H1 (cell line): Measurements from ENCODE around the gene SLC27A6. TPM values are rescaled to one million over a fixed set of nuclear protein-coding genes. Genes with fewer than 3 reads are reported as not detected.

Experiments
- CTCF ChIA-PET: fragments of 300-600 bp; sonication (Branson Sonifier 250); formaldehyde crosslinking; loops from one replicate; lab custom pipeline; 2021; ENCODE audit not compliant: partially characterized antibody; lab: Charles Lee
- POLR2A ChIA-PET: fragments of 300-600 bp; sonication (Branson Sonifier 250); formaldehyde crosslinking; loops from one replicate; lab custom pipeline; 2021; ENCODE audit warnings: inconsistent platforms; ENCODE audit not compliant: partially characterized antibody; lab: Charles Lee
- DNase-seq, 2 experiments: peaks; one replicate each; pipeline versions ENCODE4 v3.0.0 to v3.0.0-alpha.2; 2010 to 2022; ENCODE audit warnings: low spot score in 2 of 2, low read depth in 1 of 2, mixed read lengths in 1 of 2
- FAIRE-seq: peaks from 2 replicates; lab custom pipeline; 2011; peaks lifted over from hg19 to GRCh38; lab: Jason Lieb, UNC
- H2AFZ ChIP-seq: 2 replicates; pipeline ENCODE4 v1.8.1; 2012; ENCODE audit warnings: low read length, inconsistent platforms
- H2AK5ac ChIP-seq: 2 replicates; pipeline ENCODE4 v1.6.1; 2013; ENCODE audit warnings: low read depth, low read length
- H2BK120ac ChIP-seq: replicated peaks from 2 replicates; pipeline ENCODE3; 2013; ENCODE audit warnings: low read depth, low read length, inconsistent platforms
- H2BK12ac ChIP-seq: 2 replicates; pipeline ENCODE4 v1.6.1; 2013; ENCODE audit warnings: low read depth, low read length
- H2BK15ac ChIP-seq: 2 replicates; pipeline ENCODE4 v1.6.1; 2013; ENCODE audit warnings: low read length
- H2BK20ac ChIP-seq: 2 replicates; pipeline ENCODE4 v1.6.1; 2013; ENCODE audit warnings: low read length
- H2BK5ac ChIP-seq: 2 replicates; pipeline ENCODE4 v1.6.1; 2013; ENCODE audit warnings: low read depth, low read length
- H3K14ac ChIP-seq: 2 replicates; pipeline ENCODE4 v1.6.1; 2013; ENCODE audit warnings: inconsistent platforms; ENCODE audit not compliant: insufficient read length
- H3K18ac ChIP-seq: 2 replicates; pipeline ENCODE4 v1.6.1; 2013; ENCODE audit warnings: low read length; ENCODE audit errors: extremely low read depth
- H3K23ac ChIP-seq: 2 replicates; pipeline ENCODE4 v1.6.1; 2013; ENCODE audit warnings: inconsistent platforms; ENCODE audit not compliant: insufficient read length
- H3K23me2 ChIP-seq: 2 replicates; pipeline ENCODE4 v1.6.1; 2013; ENCODE audit warnings: low read depth, low read length
- H3K27ac ChIP-seq: 2 replicates; pipeline ENCODE4 v1.6.1; 2011; ENCODE audit warnings: low read depth, low read length, inconsistent platforms
- H3K27me3 ChIP-seq, 4 experiments: replicated peaks in 1 of 4; 1 replicate in 1 of 4; 2 replicates in 3 of 4; pipeline versions ENCODE4 v1.6.1 to v1.8.1; 2011 to 2013; ENCODE audit warnings: low read length in 3 of 4, mild to moderate bottlenecking in 3 of 4, inconsistent platforms in 2 of 4, mixed read lengths in 2 of 4, moderate library complexity in 1 of 4; ENCODE audit not compliant: control insufficient read depth in 3 of 4, insufficient read depth in 3 of 4; ENCODE audit errors: extremely low read depth in 1 of 4
- H3K36me3 ChIP-seq, 4 experiments: 2 replicates each; pipeline versions ENCODE4 v1.6.1 to v1.8.1; 2011 to 2013; ENCODE audit warnings: mild to moderate bottlenecking in 4 of 4, low read length in 3 of 4, moderate library complexity in 2 of 4, control low read depth in 1 of 4, inconsistent platforms in 1 of 4; ENCODE audit not compliant: insufficient read depth in 4 of 4, control insufficient read depth in 2 of 4
- H3K4ac ChIP-seq: replicated peaks from 2 replicates; pipeline ENCODE3; 2013; ENCODE audit warnings: low read length, low read depth, mixed read lengths, inconsistent platforms; ENCODE audit not compliant: insufficient read length
- H3K4me1 ChIP-seq, 4 experiments: replicated peaks in 1 of 4; 1 replicate in 1 of 4; 2 replicates in 3 of 4; pipeline versions ENCODE4 v1.6.1 to v1.8.1; 2011 to 2013; ENCODE audit warnings: low read length in 3 of 4, inconsistent platforms in 2 of 4, mixed read lengths in 1 of 4; ENCODE audit not compliant: insufficient read depth in 4 of 4, control insufficient read depth in 3 of 4
- H3K4me2 ChIP-seq, 2 experiments: 2 replicates each; pipeline versions ENCODE4 v1.6.1 to v1.8.1; 2011 to 2013; ENCODE audit warnings: low read depth in 2 of 2, low read length in 2 of 2, control low read depth in 1 of 2, inconsistent platforms in 1 of 2, mild to moderate bottlenecking in 1 of 2; ENCODE audit not compliant: insufficient read depth in 1 of 2
- H3K4me3 ChIP-seq, 4 experiments: fragments of 200-600, 300-600 bp in 1 of 4; sonication (generic), shearing (Covaris generic), sonication (Bioruptor Twin) in 1 of 4; 2 replicates each; pipeline versions ENCODE4 v1.5.1 to v1.8.1; 2011 to 2016; ENCODE audit warnings: low read length in 4 of 4, low read depth in 3 of 4, control low read depth in 2 of 4, inconsistent platforms in 2 of 4, mild to moderate bottlenecking in 2 of 4, mixed read lengths in 1 of 4, moderate library complexity in 1 of 4; ENCODE audit not compliant: insufficient read depth in 2 of 4; ENCODE audit errors: extremely low read depth in 1 of 4
- H3K56ac ChIP-seq: replicated peaks from 2 replicates; pipeline ENCODE3; 2013; ENCODE audit warnings: low read depth, mild to moderate bottlenecking, mixed read lengths, low read length, inconsistent platforms; ENCODE audit not compliant: insufficient read length
- H3K79me1 ChIP-seq: 2 replicates; pipeline ENCODE4 v1.6.1; 2013; ENCODE audit warnings: low read depth, low read length, control low read depth
- H3K79me2 ChIP-seq, 2 experiments: 2 replicates each; pipeline versions ENCODE4 v1.6.1 to v1.8.1; 2012 to 2013; ENCODE audit warnings: low read length in 2 of 2, mild to moderate bottlenecking in 2 of 2, inconsistent platforms in 1 of 2; ENCODE audit not compliant: insufficient read depth in 2 of 2, control insufficient read depth in 1 of 2
- H3K9ac ChIP-seq, 4 experiments: replicated peaks in 1 of 4; 1 replicate in 1 of 4; 2 replicates in 3 of 4; pipeline versions ENCODE4 v1.6.1 to v1.8.1; 2011 to 2013; ENCODE audit warnings: low read depth in 3 of 4, low read length in 3 of 4, control low read depth in 2 of 4, mild to moderate bottlenecking in 2 of 4, moderate library complexity in 2 of 4, inconsistent platforms in 1 of 4; ENCODE audit errors: extremely low read depth in 1 of 4
- H3K9me3 ChIP-seq, 2 experiments: 2 replicates each; pipeline versions ENCODE4 v1.6.1 to v1.8.1; 2012 to 2013; ENCODE audit warnings: mild to moderate bottlenecking in 2 of 2, moderate library complexity in 2 of 2, control low read depth in 1 of 2, inconsistent platforms in 1 of 2, low read depth in 1 of 2, low read length in 1 of 2, mixed read lengths in 1 of 2; ENCODE audit not compliant: insufficient read depth in 2 of 2
- H4K20me1 ChIP-seq, 2 experiments: replicated peaks in 1 of 2; 2 replicates each; pipeline versions ENCODE3 to v1.8.1; 2011 to 2013; ENCODE audit warnings: inconsistent platforms in 2 of 2, low read length in 2 of 2, mild to moderate bottlenecking in 1 of 2; ENCODE audit not compliant: insufficient read depth in 2 of 2, control insufficient read depth in 1 of 2
- H4K5ac ChIP-seq: 2 replicates; pipeline ENCODE4 v1.6.1; 2013; ENCODE audit warnings: low read length, low read depth, mixed read lengths, inconsistent platforms; ENCODE audit not compliant: insufficient read length
- H4K8ac ChIP-seq: 2 replicates; pipeline ENCODE4 v1.8.0; 2013; ENCODE audit warnings: mild to moderate bottlenecking, moderate library complexity, low read length, inconsistent platforms; ENCODE audit not compliant: insufficient read depth; ENCODE audit errors: extremely low read depth
- H4K91ac ChIP-seq: replicated peaks from 2 replicates; pipeline ENCODE3; 2013; ENCODE audit warnings: low read length, mixed read lengths, inconsistent platforms; ENCODE audit not compliant: insufficient read length
- EGR1 ChIP-seq: IDR thresholded peaks from 2 replicates; pipeline ENCODE4 v1.6.1; 2011; ENCODE audit warnings: low read depth, low read length, borderline replicate concordance
- EP300 ChIP-seq, 2 experiments: IDR thresholded peaks; 1 replicate in 1 of 2; 2 replicates in 1 of 2; pipeline ENCODE4 v1.6.1; 2011 to 2012; ENCODE audit warnings: low read depth in 2 of 2, low read length in 2 of 2, mild to moderate bottlenecking in 2 of 2, borderline replicate concordance in 1 of 2, inconsistent platforms in 1 of 2, moderate library complexity in 1 of 2
- KDM1A ChIP-seq: fragments of 200-600, 300-600 bp; sonication (generic); IDR thresholded peaks from 2 replicates; pipeline ENCODE4 v1.7.1; 2016; ENCODE audit warnings: mild to moderate bottlenecking, low read length, borderline replicate concordance
- KDM4A ChIP-seq: IDR thresholded peaks from one replicate; pipeline ENCODE4 v1.7.1; 2012; ENCODE audit warnings: low read depth, mild to moderate bottlenecking, moderate library complexity, low read length, inconsistent platforms; ENCODE audit not compliant: severe bottlenecking
- SIX5 ChIP-seq: IDR thresholded peaks from 2 replicates; pipeline ENCODE4 v1.6.1; 2011; ENCODE audit warnings: mild to moderate bottlenecking, low read depth, low read length
- SUZ12 ChIP-seq: fragments of 200-600 bp; sonication (generic); IDR thresholded peaks from 2 replicates; pipeline ENCODE4 v1.6.1; 2012; ENCODE audit warnings: mild to moderate bottlenecking, inconsistent platforms, low read length, moderate library complexity, mixed read lengths
- TAF7 ChIP-seq: optimal IDR thresholded peaks from 2 replicates; pipeline ENCODE3; 2011; ENCODE audit warnings: low read depth, mild to moderate bottlenecking, inconsistent platforms, low read length, moderate library complexity, borderline replicate concordance
- TCF12 ChIP-seq: IDR thresholded peaks from 2 replicates; pipeline ENCODE4 v1.6.1; 2011; ENCODE audit warnings: low read depth, mild to moderate bottlenecking, low read length
- WGBS, 2 experiments: shearing (Covaris generic) in 1 of 2; methylation state at CpG; one replicate each; pipeline versions ENCODE4 v1.1.6 to v1.1.7; 2013 to 2015; ENCODE audit warnings: low lambda C conversion rate in 2 of 2, mixed read lengths in 2 of 2, inconsistent platforms in 1 of 2, low coverage in 1 of 2, missing lambda C conversion rate in 1 of 2; ENCODE audit not compliant: insufficient replicate concordance in 2 of 2, insufficient coverage in 1 of 2, insufficient read length in 1 of 2; ENCODE audit errors: extremely low coverage in 1 of 2, missing lambda C conversion rate in 1 of 2; 5-methylcytosine and 5-hydroxymethylcytosine counted together
- polyA plus RNA-seq, 7 experiments: library from polyadenylated mRNA; depleted of rRNA in 3 of 7; stranded (reverse) in 5 of 7; unstranded in 2 of 7; fragments of >200 nt in 5 of 7; fragments of 200-250 nt in 2 of 7; gene quantifications; 1 replicate in 5 of 7; 2 replicates in 1 of 7; 4 replicates in 1 of 7; pipeline versions ENCODE4 v1.2.1 to v1.2.3, GENCODE V29; 2011 to 2013; ENCODE audit warnings: missing spikeins in 2 of 7, mixed read lengths in 2 of 7
- total RNA-seq: library from RNA; stranded (reverse); fragmentation: NEBNext Ultra II Directional; extraction: Animal tissue kit (Norgen Biotek cat#: 25700); gene quantifications from 2 replicates; pipeline ENCODE4 v1.2.1, GENCODE V29; 2021
- TF ChIP-seq, protein P1 (sequence below), 3 experiments: IDR thresholded peaks; 1 replicate in 2 of 3; 2 replicates in 1 of 3; pipeline versions ENCODE4 v1.5.1 to v1.6.1; 2011; ENCODE audit warnings: low read length in 3 of 3, mild to moderate bottlenecking in 3 of 3, inconsistent platforms in 2 of 3, low read depth in 1 of 3, moderate library complexity in 1 of 3; ENCODE audit not compliant: insufficient read depth in 1 of 3; ENCODE audit errors: control extremely low read depth in 1 of 3

Gene SLC27A6
- total and polyA plus RNA-seq, 2 of the 8 experiments (the other 6 are each of a cell fraction or from before 2014, with no cell fraction given): 4.0 to 4.7 TPM

GRCh38 chr5:128965638-128966302 lies 482 bp downstream of the SLC27A6 start:
- Histone ChIP-seq H3K36me3 (no peaks in the 10 kb centered on the region; a peak in 1 of 8 replicates), H3K14ac (no peak overlapping the region), H2BK15ac (no peak overlapping the region), H3K4me2 (peak overlapping the region; percentile 87), H2BK20ac (no peak overlapping the region), H3K79me2 (no peaks in the 10 kb centered on the region), H3K9ac (peak overlapping the region in 1 of 4 experiments; percentile 6; a peak in 1 of 7 replicates), H3K23ac (no peak overlapping the region), H3K4ac (no peak overlapping the region), H3K27me3 (peaks cover 0 to 16% (median 11%) of the 10 kb centered on the region in 4 experiments; a peak in 5 of 7 replicates), H2BK5ac (0 out of 2 replicates have a peak overlapping the region, but pooled peaks have one; percentile 44), H4K5ac (no peak overlapping the region), H3K18ac (peak overlapping the region; percentile 48), H3K79me1 (no peaks in the 10 kb centered on the region), H2AK5ac (no peak overlapping the region), H2BK12ac (peak overlapping the region; percentile 92), H4K20me1 (no peaks in the 10 kb centered on the region), H3K27ac (no peak overlapping the region), H3K23me2 (peaks cover 7% of the 10 kb centered on the region), H2BK120ac (no peak overlapping the region), H3K9me3 (no peaks in the 10 kb centered on the region), H3K4me3 (peak overlapping the region; percentile 61 to 81 (median 73)), H3K4me1 (peaks cover 0 to 4% (median 1%) of the 10 kb centered on the region in 4 experiments; a peak in 3 of 7 replicates), H4K8ac (no peak overlapping the region), H3K56ac (no peak overlapping the region), H4K91ac (no peak overlapping the region), H2AFZ (peak overlapping the region; percentile 92)
- ChIA-PET CTCF (interaction anchor here (1.1 to 2.0 kb wide), 7 partner anchors 9 to 129 kb away, joined by 3 to 5 read pairs (median 4); partner anchors contain the start of gene ISOC1), POLR2A (interaction anchor here (0.7 to 0.9 kb wide), 2 partner anchors 20 to 129 kb away, joined by 3 read pairs; partner anchors contain the start of gene ISOC1)
- no peak for FAIRE-seq
- DNase-seq: no peak
- WGBS, 2 experiments: 42% methylated on average over 24 of the region's 24 CpGs; no CpG with 5 or more reads in 1 of the 2 experiments
- TF ChIP-seq TCF12: no peak
- TF ChIP-seq, protein P1, sequence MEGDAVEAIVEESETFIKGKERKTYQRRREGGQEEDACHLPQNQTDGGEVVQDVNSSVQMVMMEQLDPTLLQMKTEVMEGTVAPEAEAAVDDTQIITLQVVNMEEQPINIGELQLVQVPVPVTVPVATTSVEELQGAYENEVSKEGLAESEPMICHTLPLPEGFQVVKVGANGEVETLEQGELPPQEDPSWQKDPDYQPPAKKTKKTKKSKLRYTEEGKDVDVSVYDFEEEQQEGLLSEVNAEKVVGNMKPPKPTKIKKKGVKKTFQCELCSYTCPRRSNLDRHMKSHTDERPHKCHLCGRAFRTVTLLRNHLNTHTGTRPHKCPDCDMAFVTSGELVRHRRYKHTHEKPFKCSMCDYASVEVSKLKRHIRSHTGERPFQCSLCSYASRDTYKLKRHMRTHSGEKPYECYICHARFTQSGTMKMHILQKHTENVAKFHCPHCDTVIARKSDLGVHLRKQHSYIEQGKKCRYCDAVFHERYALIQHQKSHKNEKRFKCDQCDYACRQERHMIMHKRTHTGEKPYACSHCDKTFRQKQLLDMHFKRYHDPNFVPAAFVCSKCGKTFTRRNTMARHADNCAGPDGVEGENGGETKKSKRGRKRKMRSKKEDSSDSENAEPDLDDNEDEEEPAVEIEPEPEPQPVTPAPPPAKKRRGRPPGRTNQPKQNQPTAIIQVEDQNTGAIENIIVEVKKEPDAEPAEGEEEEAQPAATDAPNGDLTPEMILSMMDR (IDR thresholded peaks at IDR 0.05; ENCODE audit: control extremely low read depth in 1 of 3, insufficient read depth in 1 of 3, low read depth in 1 of 3, low read length in 3 of 3): peak in 1 of 3 experiments; percentile 7; a peak in 1 of 4 replicates
- no peak for TF ChIP-seq KDM1A
- TF ChIP-seq SIX5: no peak
- TF ChIP-seq KDM4A: peak; percentile 61
- peak; percentile 61; the same call in 1 of the 2 replicates for TF ChIP-seq SUZ12
- TF ChIP-seq EP300 (IDR thresholded peaks at IDR 0.05; ENCODE audit: borderline replicate concordance in 1 of 2, low read depth in 2 of 2, low read length in 2 of 2): no peak
- no peak for TF ChIP-seq EGR1
- TF ChIP-seq TAF7: no peak
